ENCODE measurements around the gene IKZF1.

The IKZF1 gene

DNA sequence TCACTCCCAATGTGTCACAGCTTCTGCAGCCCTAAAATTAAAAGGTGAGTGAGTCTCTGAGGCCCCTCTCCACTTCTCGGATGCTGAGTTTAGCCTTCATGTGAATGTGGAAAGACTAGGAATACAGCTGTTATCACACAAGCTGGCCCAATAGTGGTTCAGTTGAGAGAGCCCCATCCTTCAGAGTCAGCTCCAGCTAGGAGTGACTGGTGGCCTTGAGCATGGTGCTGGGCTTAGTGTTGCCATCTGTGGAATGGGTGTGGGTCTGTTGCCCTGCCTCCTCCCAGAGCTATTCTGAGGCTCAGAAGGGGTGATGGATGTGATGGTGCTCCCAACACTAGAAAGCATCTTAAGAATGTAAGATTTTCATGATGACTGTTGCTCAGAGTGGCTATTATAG lies 89.8 kb downstream of the IKZF1 start:
- no peak overlapping the region for H2AFZ ChIP-seq (ENCODE audit: low read length)
- no peaks in the 10 kb centered on the region for H3F3A ChIP-seq (ENCODE audit: low read depth)
- no peak overlapping the region for H3K9ac ChIP-seq (ENCODE audit: low read depth, low read length, poor library complexity, severe bottlenecking)
- no peaks in the 10 kb centered on the region for H3K9me2 ChIP-seq (replicated peaks; ENCODE audit: low read depth, low read length)
- TF ChIP-seq, protein P1, sequence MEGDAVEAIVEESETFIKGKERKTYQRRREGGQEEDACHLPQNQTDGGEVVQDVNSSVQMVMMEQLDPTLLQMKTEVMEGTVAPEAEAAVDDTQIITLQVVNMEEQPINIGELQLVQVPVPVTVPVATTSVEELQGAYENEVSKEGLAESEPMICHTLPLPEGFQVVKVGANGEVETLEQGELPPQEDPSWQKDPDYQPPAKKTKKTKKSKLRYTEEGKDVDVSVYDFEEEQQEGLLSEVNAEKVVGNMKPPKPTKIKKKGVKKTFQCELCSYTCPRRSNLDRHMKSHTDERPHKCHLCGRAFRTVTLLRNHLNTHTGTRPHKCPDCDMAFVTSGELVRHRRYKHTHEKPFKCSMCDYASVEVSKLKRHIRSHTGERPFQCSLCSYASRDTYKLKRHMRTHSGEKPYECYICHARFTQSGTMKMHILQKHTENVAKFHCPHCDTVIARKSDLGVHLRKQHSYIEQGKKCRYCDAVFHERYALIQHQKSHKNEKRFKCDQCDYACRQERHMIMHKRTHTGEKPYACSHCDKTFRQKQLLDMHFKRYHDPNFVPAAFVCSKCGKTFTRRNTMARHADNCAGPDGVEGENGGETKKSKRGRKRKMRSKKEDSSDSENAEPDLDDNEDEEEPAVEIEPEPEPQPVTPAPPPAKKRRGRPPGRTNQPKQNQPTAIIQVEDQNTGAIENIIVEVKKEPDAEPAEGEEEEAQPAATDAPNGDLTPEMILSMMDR (conservative IDR thresholded peaks at IDR 0.05; ENCODE audit: low read length) = no peak
- no peak for TF ChIP-seq EZH2phosphoT487 (IDR thresholded peaks at IDR 0.05; ENCODE audit: borderline replicate concordance)
- no peaks in the 10 kb centered on the region for H3K27me3 ChIP-seq (ENCODE audit: insufficient read depth, low read length, poor library complexity, severe bottlenecking)
- no peaks in the 10 kb centered on the region for H3K9me3 ChIP-seq (ENCODE audit: insufficient read depth, low read depth, low read length)
- H3K79me2 ChIP-seq (ENCODE audit: insufficient read depth, low read length) = no peaks in the 10 kb centered on the region
- H3K4me3 ChIP-seq (ENCODE audit: low read length, poor library complexity, severe bottlenecking) = no peak overlapping the region
- H3K36me3 ChIP-seq (ENCODE audit: insufficient read depth, low read length) = peaks cover 80% of the 10 kb centered on the region
- no peak overlapping the region for H3K4me2 ChIP-seq (ENCODE audit: low read depth, low read length, poor library complexity, severe bottlenecking)
- peaks cover 12% of the 10 kb centered on the region for H4K20me1 ChIP-seq (ENCODE audit: insufficient read depth, low read length, poor library complexity, severe bottlenecking)
- H3K4me1 ChIP-seq (ENCODE audit: insufficient read depth, low read length, poor library complexity, severe bottlenecking) = peaks cover 15% of the 10 kb centered on the region

DNA sequence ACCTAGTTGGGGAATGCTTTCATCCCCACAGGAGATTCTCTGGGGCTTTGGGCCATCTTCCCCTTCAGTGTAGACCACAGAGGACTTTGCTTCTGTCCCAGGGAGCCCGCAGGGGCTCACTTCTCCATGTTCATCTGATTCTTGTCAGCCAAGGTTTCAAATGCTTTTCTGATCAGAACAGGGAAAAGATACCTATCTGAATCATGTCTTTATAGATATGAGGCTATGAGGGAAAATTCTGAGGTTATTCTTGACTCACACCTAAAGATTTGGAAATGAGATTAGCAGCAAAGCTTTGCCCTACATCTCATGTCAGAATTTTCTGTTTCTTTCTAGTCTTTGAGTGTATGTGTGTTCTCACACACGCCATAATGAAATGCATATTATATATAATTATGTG lies 92.3 kb downstream of the IKZF1 start:
- Histone ChIP-seq H3K27me3 (ENCODE audit: insufficient read depth, low read length, poor library complexity, severe bottlenecking) (no peaks in the 10 kb centered on the region), H3K9me3 (ENCODE audit: insufficient read depth, low read depth, low read length) (no peaks in the 10 kb centered on the region), H3K9me2 (replicated peaks; ENCODE audit: low read depth, low read length) (no peaks in the 10 kb centered on the region), H3F3A (ENCODE audit: low read depth) (no peaks in the 10 kb centered on the region), H3K4me1 (ENCODE audit: insufficient read depth, low read length, poor library complexity, severe bottlenecking) (peaks cover 15% of the 10 kb centered on the region), H4K20me1 (ENCODE audit: insufficient read depth, low read length, poor library complexity, severe bottlenecking) (peaks cover 12% of the 10 kb centered on the region), H3K4me2 (ENCODE audit: low read depth, low read length, poor library complexity, severe bottlenecking) (no peak overlapping the region), H3K9ac (ENCODE audit: low read depth, low read length, poor library complexity, severe bottlenecking) (no peak overlapping the region), H3K4me3 (ENCODE audit: low read length, poor library complexity, severe bottlenecking) (no peak overlapping the region), H2AFZ (ENCODE audit: low read length) (no peak overlapping the region), H3K79me2 (ENCODE audit: insufficient read depth, low read length) (no peaks in the 10 kb centered on the region), H3K36me3 (ENCODE audit: insufficient read depth, low read length) (peaks cover 79% of the 10 kb centered on the region)
- no peak for TF ChIP-seq EZH2phosphoT487 (IDR thresholded peaks at IDR 0.05; ENCODE audit: borderline replicate concordance)
- TF ChIP-seq, protein P1 (conservative IDR thresholded peaks at IDR 0.05; ENCODE audit: low read length) = no peak

DNA sequence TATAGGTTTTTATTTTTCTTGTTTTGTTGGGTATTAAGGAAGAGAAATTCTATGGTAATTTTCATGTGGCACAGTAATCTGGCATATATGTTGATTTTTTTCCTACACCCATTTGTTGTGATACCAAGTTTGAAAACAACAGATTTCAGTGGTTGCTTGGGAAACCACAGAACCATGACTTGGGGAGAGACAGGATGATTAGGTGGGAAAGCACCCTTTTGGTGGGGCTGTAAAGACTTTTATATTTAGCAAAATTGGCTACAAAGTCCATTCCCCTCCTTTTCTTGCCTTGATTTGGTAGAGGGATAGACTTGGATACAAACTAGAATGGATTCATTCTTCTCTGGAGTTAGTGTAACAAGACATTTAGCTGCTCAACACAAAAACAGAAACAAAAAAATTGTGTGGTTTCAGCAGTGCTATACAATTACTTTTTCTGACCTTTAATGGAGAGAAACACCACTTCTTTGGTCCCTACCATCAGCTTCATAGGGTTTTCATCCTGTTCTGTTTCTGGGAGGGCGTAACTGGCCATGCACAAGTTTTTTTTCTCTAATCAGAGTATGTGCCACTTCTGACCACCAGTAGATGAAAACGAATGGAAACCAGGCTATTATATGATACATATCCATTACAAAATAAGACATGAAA lies 92.9 kb downstream of the IKZF1 start:
- H3K4me3 ChIP-seq (ENCODE audit: low read length, poor library complexity, severe bottlenecking) = no peak overlapping the region
- H4K20me1 ChIP-seq (ENCODE audit: insufficient read depth, low read length, poor library complexity, severe bottlenecking) = peaks cover 12% of the 10 kb centered on the region
- no peaks in the 10 kb centered on the region for H3K9me3 ChIP-seq (ENCODE audit: insufficient read depth, low read depth, low read length)
- H3K9ac ChIP-seq (ENCODE audit: low read depth, low read length, poor library complexity, severe bottlenecking) = no peak overlapping the region
- no peaks in the 10 kb centered on the region for H3K9me2 ChIP-seq (replicated peaks; ENCODE audit: low read depth, low read length)
- no peaks in the 10 kb centered on the region for H3K27me3 ChIP-seq (ENCODE audit: insufficient read depth, low read length, poor library complexity, severe bottlenecking)
- no peaks in the 10 kb centered on the region for H3K79me2 ChIP-seq (ENCODE audit: insufficient read depth, low read length)
- H3K4me1 ChIP-seq (ENCODE audit: insufficient read depth, low read length, poor library complexity, severe bottlenecking) = peaks cover 15% of the 10 kb centered on the region
- no peaks in the 10 kb centered on the region for H3F3A ChIP-seq (ENCODE audit: low read depth)
- no peak for TF ChIP-seq EZH2phosphoT487 (IDR thresholded peaks at IDR 0.05; ENCODE audit: borderline replicate concordance)
- TF ChIP-seq, protein P1 (conservative IDR thresholded peaks at IDR 0.05; ENCODE audit: low read length) = no peak
- no peak overlapping the region for H3K4me2 ChIP-seq (ENCODE audit: low read depth, low read length, poor library complexity, severe bottlenecking)
- no peak overlapping the region for H2AFZ ChIP-seq (ENCODE audit: low read length)
- H3K36me3 ChIP-seq (ENCODE audit: insufficient read depth, low read length) = peaks cover 79% of the 10 kb centered on the region

All from Loucy (cell line).